Endothelial cell of umbilical vein (primary cell): ENCODE data around the gene ATP8A1. TPM values are rescaled to one million over a fixed set of nuclear protein-coding genes. Genes with fewer than 3 reads are reported as not detected.

Experiments
- BruUV-seq: library from RNA; stranded (reverse); fragments of 400-500 nt; replicated peaks from 2 replicates; lab custom pipeline; 2021; lab: Mats Ljungman, UMichigan
- CTCF ChIA-PET: fragments of 300-600, 350-600 bp; sonication (Branson Sonifier 250); formaldehyde crosslinking; loops from one replicate; lab custom pipeline; 2021; ENCODE audit warnings: antibody characterized with exemption, inconsistent platforms; lab: Charles Lee
- POLR2A ChIA-PET: fragments of 300-600, 350-600 bp; sonication (Branson Sonifier 250); formaldehyde crosslinking; loops from one replicate; lab custom pipeline; 2021; ENCODE audit warnings: antibody characterized with exemption, inconsistent platforms; lab: Charles Lee
- DNase-seq: peaks from one replicate; pipeline ENCODE4 v3.0.0-alpha.2; 2011; ENCODE audit warnings: low read depth, low spot score
- FAIRE-seq: peaks from 2 replicates; lab custom pipeline; 2011; peaks lifted over from hg19 to GRCh38; lab: Jason Lieb, UNC
- H2AFZ ChIP-seq: 2 replicates; pipeline ENCODE4 v1.6.0; 2012; ENCODE audit warnings: low read depth, low read length, control low read depth, inconsistent platforms
- H3K27ac ChIP-seq: 2 replicates; pipeline ENCODE4 v1.5.1; 2011; ENCODE audit warnings: low read depth, mild to moderate bottlenecking, control low read depth, low read length, moderate library complexity; ENCODE audit not compliant: insufficient read depth
- H3K27me3 ChIP-seq, 2 experiments: 2 replicates each; pipeline versions ENCODE4 v1.6.0 to v1.6.1; 2011; ENCODE audit warnings: low read length in 2 of 2, mixed read lengths in 1 of 2; ENCODE audit not compliant: control insufficient read depth in 2 of 2, insufficient read depth in 2 of 2
- H3K36me3 ChIP-seq, 2 experiments: 2 replicates in 1 of 2; 3 replicates in 1 of 2; pipeline ENCODE4 v1.5.1; 2011; ENCODE audit warnings: low read length in 2 of 2, mild to moderate bottlenecking in 1 of 2, moderate library complexity in 1 of 2; ENCODE audit not compliant: control insufficient read depth in 2 of 2, insufficient read depth in 2 of 2; ENCODE audit errors: extremely low read depth in 1 of 2
- H3K4me1 ChIP-seq: 3 replicates; pipeline ENCODE4 v1.5.1; 2011; ENCODE audit warnings: mild to moderate bottlenecking, low read length; ENCODE audit not compliant: control insufficient read depth, insufficient read depth; ENCODE audit errors: extremely low read depth
- H3K4me2 ChIP-seq: 2 replicates; pipeline ENCODE4 v1.6.1; 2011; ENCODE audit warnings: low read length, control low read depth, mixed read lengths; ENCODE audit not compliant: insufficient read depth
- H3K4me3 ChIP-seq, 3 experiments: fragments of 200-600 bp in 1 of 3; sonication (generic), shearing (Covaris generic) in 1 of 3; replicated peaks in 1 of 3; 2 replicates each; pipeline ENCODE4 v1.5.1; 2011 to 2016; ENCODE audit warnings: control low read depth in 3 of 3, low read length in 3 of 3, mild to moderate bottlenecking in 2 of 3, inconsistent platforms in 1 of 3, low read depth in 1 of 3, moderate library complexity in 1 of 3; ENCODE audit not compliant: insufficient read depth in 1 of 3
- H3K79me2 ChIP-seq: 2 replicates; pipeline ENCODE4 v1.6.0; 2012; ENCODE audit warnings: low read length, inconsistent platforms; ENCODE audit not compliant: control insufficient read depth, insufficient read depth
- H3K9ac ChIP-seq: replicated peaks from 2 replicates; pipeline ENCODE3; 2011; ENCODE audit warnings: low read length, control low read depth; ENCODE audit not compliant: insufficient read depth; ENCODE audit errors: extremely low read depth
- H3K9me1 ChIP-seq: replicated peaks from 3 replicates; pipeline ENCODE4 v1.6.0; 2011; ENCODE audit warnings: mild to moderate bottlenecking, low read length; ENCODE audit not compliant: control insufficient read depth, insufficient read depth; ENCODE audit errors: extremely low read depth
- H3K9me3 ChIP-seq: replicated peaks from 2 replicates; pipeline ENCODE4 v1.5.1; 2012; ENCODE audit warnings: low read length, inconsistent platforms; ENCODE audit not compliant: control insufficient read depth, insufficient read depth
- H4K20me1 ChIP-seq: replicated peaks from 2 replicates; pipeline ENCODE3; 2011; ENCODE audit warnings: mild to moderate bottlenecking, low read length; ENCODE audit not compliant: control insufficient read depth, insufficient read depth; ENCODE audit errors: extremely low read depth
- EZH2 ChIP-seq: IDR thresholded peaks from 2 replicates; pipeline ENCODE4 v1.6.1; 2012; ENCODE audit warnings: borderline replicate concordance, low read depth, mild to moderate bottlenecking, moderate library complexity, low read length, inconsistent platforms; ENCODE audit not compliant: severe bottlenecking
- FOS ChIP-seq: IDR thresholded peaks from 2 replicates; pipeline ENCODE4 v1.6.1; 2011; ENCODE audit warnings: mild to moderate bottlenecking, low read length, moderate library complexity, borderline replicate concordance; ENCODE audit not compliant: insufficient read depth
- GATA2 ChIP-seq: IDR thresholded peaks from 2 replicates; pipeline ENCODE4 v1.7.0; 2011; ENCODE audit warnings: low read depth, mild to moderate bottlenecking, moderate library complexity, mixed read lengths, low read length; ENCODE audit not compliant: insufficient read length, insufficient read depth
- JUN ChIP-seq: IDR thresholded peaks from 2 replicates; pipeline ENCODE4 v1.6.1; 2011; ENCODE audit warnings: borderline replicate concordance, low read depth; ENCODE audit not compliant: insufficient read length, insufficient read depth
- MYC ChIP-seq: IDR thresholded peaks from one replicate; pipeline ENCODE4 v1.6.1; 2011; ENCODE audit warnings: mild to moderate bottlenecking, low read depth, low read length
- POLR2A ChIP-seq: IDR thresholded peaks from 2 replicates; pipeline ENCODE4 v1.6.1; 2012; ENCODE audit warnings: low read depth, mild to moderate bottlenecking, control low read depth, low read length
- POLR2AphosphoS5 ChIP-seq: IDR thresholded peaks from 2 replicates; pipeline ENCODE4 v1.6.1; 2012; ENCODE audit warnings: low read depth, mild to moderate bottlenecking, control low read depth, low read length, moderate library complexity; ENCODE audit not compliant: insufficient read depth
- dilution Hi-C: fragments of 300-500 bp; cut with MboI; formaldehyde crosslinking; loops from one replicate; pipeline ENCODE4 v1.15.0; 2019; ENCODE audit warnings: low sequenced_read_pairs; ENCODE audit not compliant: extremely low pct_ligation_motif_present
- intact Hi-C: fragments of 100-400 bp; cut with micrococcal nuclease; formaldehyde crosslinking; loops from one replicate; pipeline ENCODE4 v1.10.0; 2022
- polyA plus RNA-seq, 4 experiments: library from polyadenylated mRNA; depleted of rRNA in 3 of 4; stranded (reverse) in 3 of 4; unstranded in 1 of 4; fragments of >200 nt; gene quantifications; 2 replicates each; pipeline versions ENCODE4 v1.2.1 to v1.2.3, GENCODE V29; 2011 to 2012; ENCODE audit warnings: missing spikeins in 1 of 4
- total RNA-seq: library from RNA; stranded (reverse); gene quantifications from 2 replicates; pipeline ENCODE4 v1.2.3, GENCODE V29; 2021
- TF ChIP-seq, protein P1 (sequence below): IDR thresholded peaks from 2 replicates; pipeline ENCODE4 v1.6.1; 2011; ENCODE audit not compliant: insufficient read depth, insufficient read length
- TF ChIP-seq, protein P2 (sequence below), 2 donors: IDR thresholded peaks; 1 replicate in 1 of 2; 2 replicates in 1 of 2; pipeline ENCODE4 v1.5.1; 2011; ENCODE audit warnings: low read length in 2 of 2, mild to moderate bottlenecking in 2 of 2, moderate library complexity in 2 of 2, control low read depth in 1 of 2, inconsistent platforms in 1 of 2, low read depth in 1 of 2; ENCODE audit not compliant: insufficient read depth in 1 of 2; ENCODE audit errors: extremely low read depth in 1 of 2

The ATP8A1 gene
- total and polyA plus RNA-seq, 2 donors (not counting 3 experiments of a cell fraction or from before 2014, with no cell fraction given): 0.97 to 11.5 TPM

GRCh38 chr4:42366959-42367358, 289.9 kb downstream of the ATP8A1 start:
- Histone ChIP-seq H3K4me3 (no peak overlapping the region), H3K27ac (no peak overlapping the region), H4K20me1 (no peaks in the 10 kb centered on the region), H2AFZ (no peak overlapping the region), H3K9ac (no peak overlapping the region), H3K9me3 (no peaks in the 10 kb centered on the region), H3K4me2 (no peak overlapping the region), H3K79me2 (no peaks in the 10 kb centered on the region), H3K27me3 (no peaks in the 10 kb centered on the region), H3K36me3 (no peaks in the 10 kb centered on the region), H3K4me1 (no peaks in the 10 kb centered on the region), H3K9me1 (no peaks in the 10 kb centered on the region)
- intact Hi-C loops (no loop called here), dilution Hi-C loops (no loop called here)
- TF ChIP-seq, protein P1, sequence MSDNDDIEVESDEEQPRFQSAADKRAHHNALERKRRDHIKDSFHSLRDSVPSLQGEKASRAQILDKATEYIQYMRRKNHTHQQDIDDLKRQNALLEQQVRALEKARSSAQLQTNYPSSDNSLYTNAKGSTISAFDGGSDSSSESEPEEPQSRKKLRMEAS: no peak
- TF ChIP-seq GATA2 (no peak), MYC (no peak), POLR2A (no peak), JUN (no peak), EZH2 (no peak), POLR2AphosphoS5 (no peak), FOS (no peak)
- TF ChIP-seq, protein P2, sequence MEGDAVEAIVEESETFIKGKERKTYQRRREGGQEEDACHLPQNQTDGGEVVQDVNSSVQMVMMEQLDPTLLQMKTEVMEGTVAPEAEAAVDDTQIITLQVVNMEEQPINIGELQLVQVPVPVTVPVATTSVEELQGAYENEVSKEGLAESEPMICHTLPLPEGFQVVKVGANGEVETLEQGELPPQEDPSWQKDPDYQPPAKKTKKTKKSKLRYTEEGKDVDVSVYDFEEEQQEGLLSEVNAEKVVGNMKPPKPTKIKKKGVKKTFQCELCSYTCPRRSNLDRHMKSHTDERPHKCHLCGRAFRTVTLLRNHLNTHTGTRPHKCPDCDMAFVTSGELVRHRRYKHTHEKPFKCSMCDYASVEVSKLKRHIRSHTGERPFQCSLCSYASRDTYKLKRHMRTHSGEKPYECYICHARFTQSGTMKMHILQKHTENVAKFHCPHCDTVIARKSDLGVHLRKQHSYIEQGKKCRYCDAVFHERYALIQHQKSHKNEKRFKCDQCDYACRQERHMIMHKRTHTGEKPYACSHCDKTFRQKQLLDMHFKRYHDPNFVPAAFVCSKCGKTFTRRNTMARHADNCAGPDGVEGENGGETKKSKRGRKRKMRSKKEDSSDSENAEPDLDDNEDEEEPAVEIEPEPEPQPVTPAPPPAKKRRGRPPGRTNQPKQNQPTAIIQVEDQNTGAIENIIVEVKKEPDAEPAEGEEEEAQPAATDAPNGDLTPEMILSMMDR (IDR thresholded peaks at IDR 0.05; ENCODE audit: extremely low read depth in 1 of 2, insufficient read depth in 1 of 2, low read depth in 1 of 2, low read length in 2 of 2): no peak
- CTCF ChIA-PET: interaction anchor here (1.5 kb wide), 1 partner anchor 153 kb away, joined by 10 read pairs; no protein-coding TSS in a partner anchor
- POLR2A ChIA-PET: no interaction called here
- DNase-seq (no peak), FAIRE-seq (no peak)
- no TSS peak for BruUV-seq
